Kidney capillary endothelial cell (primary cell): ENCODE results near the gene JAKMIP2.
"Not testable (repeated sequence)": the region's sequence is repeated elsewhere in the genome, so short reads cannot be mapped to it uniquely, and the experiment has no call there.

ENCODE experiments used
- DNase-seq: peaks from one replicate; pipeline ENCODE4 v3.0.0-alpha.2; 2018; ENCODE audit warnings: low spot score

The JAKMIP2 gene

GRCh38 chr5:147648597-147648996 lies 133.9 kb downstream of the JAKMIP2 start:
- DNase-seq = no peak

GRCh38 chr5:147645197-147645596 lies 137.3 kb downstream of the JAKMIP2 start:
- no peak for DNase-seq

GRCh38 chr5:147644460-147644859 lies 138.1 kb downstream of the JAKMIP2 start:
- no peak for DNase-seq

- DNase-seq = no peak
Observed at GRCh38 chr5:147643142-147643541, 139.4 kb downstream of the JAKMIP2 start.

GRCh38 chr5:147642666-147643065 lies 139.9 kb downstream of the JAKMIP2 start:
- no peak for DNase-seq

- DNase-seq = no peak
Observed at GRCh38 chr5:147639321-147639720, 143.2 kb downstream of the JAKMIP2 start.

GRCh38 chr5:147636729-147636984 lies 145.9 kb downstream of the JAKMIP2 start:
- DNase-seq = no peak

GRCh38 chr5:147635882-147636728 lies 146.4 kb downstream of the JAKMIP2 start:
- no peak for DNase-seq

GRCh38 chr5:147635439-147635838 lies 147.1 kb downstream of the JAKMIP2 start:
- not testable (repeated sequence) for DNase-seq

GRCh38 chr5:147633173-147633572 lies 149.4 kb downstream of the JAKMIP2 start:
- no peak for DNase-seq

- no peak for DNase-seq
Observed at GRCh38 chr5:147631428-147632003, 151.0 kb downstream of the JAKMIP2 start.

GRCh38 chr5:147629196-147629595 lies 153.3 kb downstream of the JAKMIP2 start:
- no peak for DNase-seq

- DNase-seq = peak; percentile 46
Observed at GRCh38 chr5:147628058-147628895, 154.3 kb downstream of the JAKMIP2 start.

GRCh38 chr5:147626464-147626863 lies 156.1 kb downstream of the JAKMIP2 start:
- DNase-seq = no peak

- no peak for DNase-seq
Observed at GRCh38 chr5:147621016-147621415, 161.5 kb downstream of the JAKMIP2 start.

GRCh38 chr5:147619281-147619878 lies 163.1 kb downstream of the JAKMIP2 start:
- no peak for DNase-seq

GRCh38 chr5:147617711-147618350 lies 164.7 kb downstream of the JAKMIP2 start:
- DNase-seq = no peak

- no peak for DNase-seq
Observed at GRCh38 chr5:147617191-147617606, 165.3 kb downstream of the JAKMIP2 start.

GRCh38 chr5:147616421-147616820 lies 166.1 kb downstream of the JAKMIP2 start:
- DNase-seq = no peak

GRCh38 chr5:147613359-147613758 lies 169.2 kb downstream of the JAKMIP2 start:
- DNase-seq = no peak

- no peak for DNase-seq
Observed at GRCh38 chr5:147611483-147611882, 171.0 kb downstream of the JAKMIP2 start.

GRCh38 chr5:147610798-147611197 lies 171.7 kb downstream of the JAKMIP2 start:
- no peak for DNase-seq
